Panc1 (cell line): ENCODE results near the gene FFAR1.

Source experiments
- CTCF ChIP-seq: fragments of 450-650 bp; IDR thresholded peaks from 2 replicates; pipeline ENCODE4 v1.5.1; 2017; ENCODE audit warnings: mild to moderate bottlenecking
- SIN3A ChIP-seq: IDR thresholded peaks from 2 replicates; pipeline ENCODE4 v1.6.1; 2012; ENCODE audit warnings: low read depth, mild to moderate bottlenecking, low read length, moderate library complexity, borderline replicate concordance; ENCODE audit not compliant: insufficient read depth

GRCh38 chr19:35377656-35378055, 30.0 kb downstream of the FFAR1 start:
- TF ChIP-seq CTCF (no peak), SIN3A (no peak)
